GM10266 (cell line): ENCODE data around the gene NFX1.

Experiments
- DNase-seq: peaks from one replicate; pipeline ENCODE4 v3.0.0; 2012; ENCODE audit errors: extremely low spot score
- TF ChIP-seq, protein P1 (sequence below): IDR thresholded peaks from 2 replicates; pipeline ENCODE4 v1.5.1; 2012; ENCODE audit warnings: mild to moderate bottlenecking, low read depth; ENCODE audit not compliant: control insufficient read depth, insufficient read depth; ENCODE audit errors: missing control alignments

NFX1 gene

DNA sequence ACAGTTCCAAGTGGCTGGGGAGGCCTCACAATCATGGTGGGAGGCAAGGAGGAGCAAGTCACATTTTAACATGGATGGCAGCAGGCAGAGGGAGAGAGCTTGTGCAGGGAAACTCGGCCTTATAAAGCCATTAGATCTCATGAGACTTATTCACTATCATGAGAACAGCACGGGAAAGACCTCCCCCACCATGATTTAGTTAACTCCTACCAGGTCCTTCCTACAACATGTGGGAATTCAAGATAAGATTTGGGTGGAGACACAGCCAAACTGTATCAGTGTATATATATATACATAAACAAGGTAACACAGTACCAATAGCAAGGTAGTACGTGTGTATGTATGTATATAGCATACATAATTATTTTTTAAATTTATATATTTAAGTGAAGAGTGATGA lies 50.9 kb downstream of the NFX1 start:
- DNase-seq = no peak
- TF ChIP-seq, protein P1, sequence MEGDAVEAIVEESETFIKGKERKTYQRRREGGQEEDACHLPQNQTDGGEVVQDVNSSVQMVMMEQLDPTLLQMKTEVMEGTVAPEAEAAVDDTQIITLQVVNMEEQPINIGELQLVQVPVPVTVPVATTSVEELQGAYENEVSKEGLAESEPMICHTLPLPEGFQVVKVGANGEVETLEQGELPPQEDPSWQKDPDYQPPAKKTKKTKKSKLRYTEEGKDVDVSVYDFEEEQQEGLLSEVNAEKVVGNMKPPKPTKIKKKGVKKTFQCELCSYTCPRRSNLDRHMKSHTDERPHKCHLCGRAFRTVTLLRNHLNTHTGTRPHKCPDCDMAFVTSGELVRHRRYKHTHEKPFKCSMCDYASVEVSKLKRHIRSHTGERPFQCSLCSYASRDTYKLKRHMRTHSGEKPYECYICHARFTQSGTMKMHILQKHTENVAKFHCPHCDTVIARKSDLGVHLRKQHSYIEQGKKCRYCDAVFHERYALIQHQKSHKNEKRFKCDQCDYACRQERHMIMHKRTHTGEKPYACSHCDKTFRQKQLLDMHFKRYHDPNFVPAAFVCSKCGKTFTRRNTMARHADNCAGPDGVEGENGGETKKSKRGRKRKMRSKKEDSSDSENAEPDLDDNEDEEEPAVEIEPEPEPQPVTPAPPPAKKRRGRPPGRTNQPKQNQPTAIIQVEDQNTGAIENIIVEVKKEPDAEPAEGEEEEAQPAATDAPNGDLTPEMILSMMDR = no peak

DNA sequence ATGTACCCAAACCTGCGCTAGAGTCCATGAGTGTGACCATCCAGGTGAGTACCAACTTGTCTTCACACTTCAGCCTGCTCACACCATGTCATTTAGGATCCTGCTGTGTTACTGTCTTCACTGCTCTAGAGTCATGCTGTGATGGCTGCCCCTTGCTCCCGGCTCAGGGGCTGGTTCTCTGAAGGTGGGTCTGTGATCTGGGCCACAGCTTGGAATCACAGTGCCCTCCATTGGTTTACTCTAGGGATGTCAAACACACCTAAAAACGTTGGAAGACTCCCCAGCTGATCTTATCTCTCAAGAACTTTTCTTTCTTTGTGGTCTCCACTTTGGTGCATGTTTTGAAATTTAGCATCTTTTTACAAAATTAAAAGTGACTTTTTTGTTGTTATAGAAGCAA lies 53.8 kb downstream of the NFX1 start:
- no peak for DNase-seq
- TF ChIP-seq, protein P1 = no peak

DNA sequence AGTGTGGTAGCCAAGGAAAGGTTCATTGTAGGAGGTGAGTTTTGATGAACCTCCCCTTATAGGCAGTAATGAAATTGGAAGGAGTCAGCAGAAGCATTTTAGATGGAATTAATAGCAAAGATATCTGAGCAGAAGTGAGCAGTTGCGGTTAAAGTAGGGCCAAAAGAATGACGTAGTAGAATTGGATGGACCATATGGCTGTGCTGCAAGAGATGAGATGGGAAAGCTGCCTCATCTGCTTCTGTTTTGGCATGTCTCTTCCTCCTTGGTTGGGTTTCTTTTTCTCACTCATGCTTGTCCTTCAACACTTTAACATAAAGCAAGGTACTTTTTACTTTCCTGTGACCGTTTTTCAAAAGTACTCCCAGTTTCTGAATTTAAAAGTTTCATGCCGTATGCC lies 56.2 kb downstream of the NFX1 start:
- TF ChIP-seq, protein P1 = no peak
- DNase-seq = no peak

DNA sequence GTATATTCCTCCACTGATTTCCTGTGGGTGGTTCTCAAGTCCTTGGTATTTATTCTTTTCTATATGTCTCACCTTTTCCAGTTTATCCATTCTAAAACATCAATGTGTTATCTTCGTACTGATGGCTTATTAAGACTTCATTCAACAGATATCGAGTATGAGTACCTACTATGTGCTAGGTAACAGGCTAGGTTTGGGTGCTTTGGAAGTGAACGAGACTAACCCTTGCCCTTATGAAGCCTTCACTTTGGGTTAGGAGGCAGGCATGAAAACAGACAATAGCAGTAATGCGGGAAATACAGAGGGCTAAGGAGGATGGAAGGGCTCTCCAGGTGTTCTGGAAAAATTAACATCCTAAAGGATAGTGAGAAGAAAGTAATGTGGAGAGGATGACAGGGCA lies 58.7 kb downstream of the NFX1 start:
- DNase-seq = no peak
- TF ChIP-seq, protein P1 = no peak

DNA sequence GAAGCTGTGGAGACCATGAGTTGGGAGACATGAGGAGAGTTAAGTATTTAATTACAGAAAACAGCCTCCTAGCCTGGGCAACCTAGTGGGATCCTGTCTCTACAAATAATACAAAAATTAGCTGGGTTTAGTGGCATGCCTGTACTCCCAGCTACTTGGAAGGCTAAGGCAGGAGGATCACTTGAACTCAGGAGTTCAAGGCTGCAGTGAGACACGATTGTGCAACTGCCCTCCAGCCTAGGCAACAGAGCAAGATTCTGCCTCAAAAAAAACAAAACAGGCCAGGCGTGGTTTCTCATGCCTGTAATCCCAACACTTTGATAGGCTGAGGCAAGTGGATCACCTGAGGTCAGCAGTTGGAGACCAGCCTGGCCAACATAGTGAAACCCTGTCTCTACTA lies 59.4 kb downstream of the NFX1 start:
- DNase-seq = no peak

DNA sequence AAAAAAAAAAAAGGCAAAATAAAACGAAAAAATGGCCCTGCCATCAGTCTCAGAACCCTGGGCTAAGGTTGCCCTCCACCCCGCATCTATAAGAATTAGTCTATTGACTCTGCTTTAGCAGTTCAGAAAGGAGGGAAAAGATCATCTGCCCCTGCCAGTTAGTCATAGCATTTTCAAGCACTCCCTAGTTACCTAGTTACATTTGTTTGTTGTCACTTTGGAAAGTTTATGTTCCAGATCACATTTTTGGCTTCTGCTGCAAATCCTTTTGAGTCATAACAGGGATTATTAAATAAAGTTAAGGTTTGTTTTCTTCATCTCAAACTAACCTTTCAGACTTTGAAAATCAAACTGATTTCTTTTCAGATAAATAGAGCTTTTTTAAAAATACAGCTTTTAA lies 60.0 kb downstream of the NFX1 start:
- TF ChIP-seq, protein P1 = no peak
- DNase-seq = no peak

More for the DNA sequence above, 59.4 kb downstream of the NFX1 start:
- TF ChIP-seq, protein P1 = no peak

DNA sequence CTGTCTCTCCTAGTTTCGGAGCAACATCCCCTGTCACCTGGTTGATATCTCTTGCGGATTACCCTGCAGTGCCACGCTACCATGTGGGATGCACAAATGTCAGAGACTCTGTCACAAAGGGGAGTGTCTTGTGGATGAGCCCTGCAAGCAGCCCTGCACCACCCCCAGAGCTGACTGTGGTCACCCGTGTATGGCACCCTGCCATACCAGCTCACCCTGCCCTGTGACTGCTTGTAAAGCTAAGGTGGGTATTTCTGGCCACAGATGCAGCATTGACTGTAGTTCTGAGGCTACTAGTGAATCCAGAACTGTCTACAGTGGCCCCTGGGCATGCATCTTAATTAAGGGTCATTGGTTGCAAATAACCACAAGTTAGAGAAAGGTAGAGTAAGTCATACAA lies 61.2 kb downstream of the NFX1 start:
- DNase-seq = no peak
- TF ChIP-seq, protein P1 = no peak
